Transverse colon (tissue), 4 donors: ENCODE measurements around the gene RFXANK. TPM values are rescaled to one million over a fixed set of nuclear protein-coding genes. Genes with fewer than 3 reads are reported as not detected.

Experiments used
- DNase-seq: peaks from one replicate; pipeline ENCODE4 v3.0.0-alpha.2; 2019
- H3K27ac ChIP-seq, 4 donors: fragments of 200-600 bp; sonication (generic); 2 replicates each; pipeline ENCODE4 v1.5.1; 2016 to 2018; ENCODE audit warnings: inconsistent platforms in 4 of 4
- H3K27me3 ChIP-seq: fragments of 200-600 bp; sonication (generic); 2 replicates; pipeline ENCODE4 v1.5.1; 2017; ENCODE audit warnings: inconsistent platforms
- H3K36me3 ChIP-seq, 4 donors: fragments of 200-600 bp; sonication (generic); 2 replicates each; pipeline ENCODE4 v1.5.1; 2017 to 2019; ENCODE audit warnings: inconsistent platforms in 4 of 4
- H3K4me1 ChIP-seq, 4 donors: fragments of 200-600 bp; sonication (generic); 2 replicates each; pipeline ENCODE4 v1.5.1; 2017 to 2020; ENCODE audit warnings: inconsistent platforms in 4 of 4
- H3K4me3 ChIP-seq, 4 donors: fragments of 200-600 bp; sonication (generic); 1 replicate in 1 of 4; 2 replicates in 3 of 4; pipeline versions ENCODE4 v1.5.1 to v1.6.1; 2017 to 2019; ENCODE audit warnings: inconsistent platforms in 4 of 4
- H3K9me3 ChIP-seq, 2 donors: fragments of 200-600 bp; sonication (generic); 2 replicates each; pipeline ENCODE4 v1.5.1; 2017 to 2019; ENCODE audit warnings: inconsistent platforms in 2 of 2
- EP300 ChIP-seq: sonication (generic); formaldehyde crosslinking; IDR thresholded peaks from one replicate; pipeline ENCODE4 v1.6.1; 2017; ENCODE audit warnings: antibody characterized with exemption, low read depth
- POLR2A ChIP-seq: fragments of 450-650 bp; IDR thresholded peaks from one replicate; pipeline ENCODE4 v1.6.1; 2016; ENCODE audit warnings: antibody characterized with exemption, mild to moderate bottlenecking, moderate library complexity
- POLR2AphosphoS5 ChIP-seq, 3 donors: sonication (generic); formaldehyde crosslinking; IDR thresholded peaks; one replicate each; pipeline ENCODE4 v1.6.1; 2016; ENCODE audit warnings: antibody characterized with exemption in 3 of 3
- WGBS, 2 donors: methylation state at CpG; one replicate each; pipeline ENCODE4 v1.1.5; 2018; ENCODE audit warnings: low coverage in 1 of 2; 5-methylcytosine and 5-hydroxymethylcytosine counted together
- in situ Hi-C, 4 donors: fragments of 200-750 bp; cut with MboI; loops; one replicate each; pipeline versions ENCODE4 v1.15.0 to v1.15.1; 2017; ENCODE audit warnings: low sequenced_read_pairs in 3 of 4, low pct_ligation_motif_present in 1 of 4, low pct_unique_long_range_greater_than_20kb in 1 of 4
- intact Hi-C: fragments of 100-400 bp; cut with DNase I; formaldehyde crosslinking; loops from one replicate; pipeline ENCODE4 v1.15.1; 2023; ENCODE audit warnings: low total_unique reads
- total RNA-seq, 4 donors: library from RNA; depleted of rRNA; stranded (reverse); fragments of >200 nt; gene quantifications; one replicate each; pipeline ENCODE4 v1.1.0, GENCODE V29; 2016
- TF ChIP-seq, protein P1 (sequence below), 5 experiments: fragments of 200-600 bp in 3 of 5; fragments of 450-650 bp in 2 of 5; sonication (generic) in 3 of 5; IDR thresholded peaks; 1 replicate in 2 of 5; 2 replicates in 3 of 5; pipeline ENCODE4 v1.5.1; 2016 to 2017; ENCODE audit warnings: antibody characterized with exemption in 5 of 5, inconsistent platforms in 3 of 5, mild to moderate bottlenecking in 2 of 5, moderate library complexity in 1 of 5

Gene RFXANK
- total RNA-seq, 4 donors from 2014 or later = 35.9 to 51.1 (median 48.6) TPM

- in situ Hi-C loops = no loop called here
- Histone ChIP-seq H3K27ac (no peak overlapping the region), H3K4me3 (no peak overlapping the region), H3K4me1 (no peaks in the 10 kb centered on the region), H3K27me3 (peaks cover 11% of the 10 kb centered on the region), H3K36me3 (no peaks in the 10 kb centered on the region), H3K9me3 (peaks cover 10 to 21% of the 10 kb centered on the region in 2 donors)
- no peak for DNase-seq
- WGBS, 2 donors = 62 to 88% methylated on average over 1 to 2 of the region's 2 CpGs
- TF ChIP-seq POLR2A = no peak
- no peak for TF ChIP-seq POLR2AphosphoS5 (IDR thresholded peaks at IDR 0.05)
- intact Hi-C loops = no loop called here
Measured at GRCh38 chr19:19234220-19234816, 42.3 kb downstream of the RFXANK start.

GRCh38 chr19:19236173-19236572 is 44.1 kb downstream of the RFXANK start:
- in situ Hi-C loops (no loop called here), intact Hi-C loops (no loop called here)
- Histone ChIP-seq H3K27ac (no peak overlapping the region), H3K4me3 (no peak overlapping the region), H3K4me1 (no peaks in the 10 kb centered on the region), H3K36me3 (no peaks in the 10 kb centered on the region), H3K27me3 (peaks cover 11% of the 10 kb centered on the region), H3K9me3 (peaks cover 10 to 21% of the 10 kb centered on the region in 2 donors)
- no peak for TF ChIP-seq EP300
- TF ChIP-seq POLR2A = no peak
- no peak for TF ChIP-seq POLR2AphosphoS5 (IDR thresholded peaks at IDR 0.05)
- TF ChIP-seq, protein P1, sequence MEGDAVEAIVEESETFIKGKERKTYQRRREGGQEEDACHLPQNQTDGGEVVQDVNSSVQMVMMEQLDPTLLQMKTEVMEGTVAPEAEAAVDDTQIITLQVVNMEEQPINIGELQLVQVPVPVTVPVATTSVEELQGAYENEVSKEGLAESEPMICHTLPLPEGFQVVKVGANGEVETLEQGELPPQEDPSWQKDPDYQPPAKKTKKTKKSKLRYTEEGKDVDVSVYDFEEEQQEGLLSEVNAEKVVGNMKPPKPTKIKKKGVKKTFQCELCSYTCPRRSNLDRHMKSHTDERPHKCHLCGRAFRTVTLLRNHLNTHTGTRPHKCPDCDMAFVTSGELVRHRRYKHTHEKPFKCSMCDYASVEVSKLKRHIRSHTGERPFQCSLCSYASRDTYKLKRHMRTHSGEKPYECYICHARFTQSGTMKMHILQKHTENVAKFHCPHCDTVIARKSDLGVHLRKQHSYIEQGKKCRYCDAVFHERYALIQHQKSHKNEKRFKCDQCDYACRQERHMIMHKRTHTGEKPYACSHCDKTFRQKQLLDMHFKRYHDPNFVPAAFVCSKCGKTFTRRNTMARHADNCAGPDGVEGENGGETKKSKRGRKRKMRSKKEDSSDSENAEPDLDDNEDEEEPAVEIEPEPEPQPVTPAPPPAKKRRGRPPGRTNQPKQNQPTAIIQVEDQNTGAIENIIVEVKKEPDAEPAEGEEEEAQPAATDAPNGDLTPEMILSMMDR (IDR thresholded peaks at IDR 0.05) = no peak
- no peak for DNase-seq

DNA sequence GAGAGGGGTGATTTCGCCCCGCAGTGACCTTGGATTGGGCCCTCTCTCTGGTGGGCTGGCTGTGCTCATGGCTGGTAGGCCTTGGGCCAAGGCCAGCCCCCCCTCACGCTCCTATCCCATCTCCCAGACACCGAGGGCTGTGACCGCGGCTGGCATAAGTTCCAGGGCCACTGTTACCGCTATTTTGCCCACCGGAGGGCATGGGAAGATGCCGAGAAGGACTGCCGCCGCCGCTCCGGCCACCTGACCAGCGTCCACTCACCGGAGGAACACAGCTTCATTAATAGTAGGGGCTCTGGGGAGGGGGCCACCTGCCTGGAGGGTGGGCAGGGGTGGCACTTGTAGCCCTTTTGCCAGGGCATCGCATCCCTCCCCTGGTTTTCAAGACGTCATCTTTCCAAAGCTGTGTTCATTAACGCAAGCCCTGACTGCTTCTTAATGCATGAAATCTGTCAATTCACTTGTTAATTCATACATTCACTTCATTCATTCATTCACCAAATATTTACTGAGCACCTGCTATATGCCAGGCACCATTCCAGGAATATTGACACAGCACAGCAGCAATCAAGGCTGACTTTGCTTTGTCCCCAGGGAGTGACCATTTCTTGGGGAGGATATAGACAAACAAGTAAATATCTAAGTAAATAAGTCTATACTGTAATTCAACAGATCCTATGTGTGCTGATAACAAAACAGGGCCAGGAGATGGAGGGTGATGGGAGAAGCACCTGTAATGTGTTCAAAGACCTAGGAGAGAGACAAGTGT is 46.3 kb downstream of the RFXANK start:
- no peak overlapping the region for H3K4me3 ChIP-seq
- intact Hi-C loops = no loop called here
- no peaks in the 10 kb centered on the region for H3K36me3 ChIP-seq
- in situ Hi-C loops = no loop called here
- peaks cover 11% of the 10 kb centered on the region for H3K27me3 ChIP-seq
- WGBS, 2 donors = 60 to 84% methylated on average over 4 to 18 of the region's 18 CpGs
- TF ChIP-seq, protein P1 (IDR thresholded peaks at IDR 0.05) = no peak
- TF ChIP-seq EP300 (no peak), POLR2A (no peak), POLR2AphosphoS5 (IDR thresholded peaks at IDR 0.05) (no peak)
- H3K27ac ChIP-seq = no peak overlapping the region
- no peaks in the 10 kb centered on the region for H3K4me1 ChIP-seq
- H3K9me3 ChIP-seq = peaks cover 10 to 21% of the 10 kb centered on the region in 2 donors
- DNase-seq = no peak

- in situ Hi-C loops = no loop called here
- Histone ChIP-seq H3K4me3 (no peak overlapping the region), H3K27me3 (peaks cover 11% of the 10 kb centered on the region), H3K27ac (no peak overlapping the region), H3K36me3 (no peaks in the 10 kb centered on the region), H3K4me1 (no peaks in the 10 kb centered on the region), H3K9me3 (peaks cover 5 to 11% of the 10 kb centered on the region in 2 donors)
- DNase-seq = no peak
- TF ChIP-seq EP300 = no peak
- TF ChIP-seq POLR2AphosphoS5 (IDR thresholded peaks at IDR 0.05) = no peak
- TF ChIP-seq POLR2A = no peak
- TF ChIP-seq, protein P1 (IDR thresholded peaks at IDR 0.05) = no peak
- intact Hi-C loops = no loop called here
Measured at GRCh38 chr19:19239675-19240074, 47.6 kb downstream of the RFXANK start.
